A549 (cell line): ENCODE measurements around the gene LRIG1. TPM values are rescaled to one million over a fixed set of nuclear protein-coding genes. Genes with fewer than 3 reads are reported as not detected.

Experiments used
- ATAC-seq, 2 experiments: fragments of 200-7000 bp in 1 of 2; fragments of >200 bp in 1 of 2; cut with Nextera tagmentation in 1 of 2; cut with Tn5 transposase in 1 of 2; 3 replicates each; pipeline versions ENCODE4 v1.8.0 to v1.9.1; 2018 to 2020; ENCODE audit warnings: mild to moderate bottlenecking in 1 of 2, moderate library complexity in 1 of 2
- CTCF ChIA-PET: fragments of 300-600 bp; sonication (Branson Sonifier 250); formaldehyde crosslinking; extraction: SDS; loops from one replicate; lab custom pipeline; 2021; ENCODE audit warnings: antibody characterized with exemption, inconsistent platforms; lab: Yijun Ruan, JAX
- POLR2A ChIA-PET: fragments of 350-600 bp; formaldehyde crosslinking; extraction: SDS; loops from one replicate; lab custom pipeline; 2021; ENCODE audit warnings: antibody characterized with exemption, inconsistent platforms; lab: Yijun Ruan, JAX
- DNase-seq, 2 experiments: peaks; one replicate each; pipeline versions ENCODE4 v3.0.0 to v3.0.0-alpha.2; 2011 to 2016; ENCODE audit warnings: low read depth in 1 of 2, low spot score in 1 of 2
- FAIRE-seq: peaks from 2 replicates; lab custom pipeline; 2011; peaks lifted over from hg19 to GRCh38; lab: Jason Lieb, UNC
- H3K27ac ChIP-seq, 2 experiments: fragments of >200 bp; sonication (Bioruptor Twin); formaldehyde crosslinking; 3 replicates each; pipeline ENCODE4 v1.5.1; 2016 to 2017
- H3K4me1 ChIP-seq: fragments of >200 bp; sonication (Bioruptor Twin); formaldehyde crosslinking; 3 replicates; pipeline ENCODE4 v1.6.1; 2016
- H3K4me2 ChIP-seq: fragments of >200 bp; sonication (Bioruptor Twin); formaldehyde crosslinking; 3 replicates; pipeline ENCODE4 v1.6.1; 2016
- H3K4me3 ChIP-seq: fragments of >200 bp; sonication (Bioruptor Twin); formaldehyde crosslinking; 3 replicates; pipeline ENCODE4 v1.5.1; 2016
- H3K9me3 ChIP-seq: fragments of >200 bp; sonication (Bioruptor Twin); formaldehyde crosslinking; 3 replicates; pipeline ENCODE4 v1.6.1; 2016
- CBX2 ChIP-seq: fragments of 200-600 bp; sonication (generic); IDR thresholded peaks from 2 replicates; pipeline ENCODE4 v1.6.1; 2016; ENCODE audit warnings: low read depth, mild to moderate bottlenecking, borderline replicate concordance
- CBX8 ChIP-seq: fragments of 200-600 bp; sonication (generic); IDR thresholded peaks from 2 replicates; pipeline ENCODE4 v1.6.1; 2016
- CHD4 ChIP-seq: fragments of 200-600 bp; sonication (generic); IDR thresholded peaks from 2 replicates; pipeline ENCODE4 v1.6.1; 2016; ENCODE audit warnings: antibody characterized with exemption, mild to moderate bottlenecking, borderline replicate concordance
- E2F6 ChIP-seq: IDR thresholded peaks from 2 replicates; pipeline ENCODE4 v1.6.1; 2012; ENCODE audit warnings: low read depth, borderline replicate concordance
- FOXS1 ChIP-seq: fragments of 250-450 bp; sonication (Bioruptor Pico); IDR thresholded peaks from 2 replicates; pipeline ENCODE4 v1.5.0; 2020; ENCODE audit warnings: mild to moderate bottlenecking, moderate library complexity
- GATA3 ChIP-seq: IDR thresholded peaks from 2 replicates; pipeline ENCODE4 v1.6.1; 2012; ENCODE audit warnings: borderline replicate concordance
- HEYL ChIP-seq: fragments of 250-450 bp; sonication (Bioruptor Pico); IDR thresholded peaks from 2 replicates; pipeline ENCODE4 v1.8.0; 2021; ENCODE audit warnings: mild to moderate bottlenecking, moderate library complexity
- HMGXB4 ChIP-seq: fragments of 250-450 bp; sonication (Bioruptor Pico); IDR thresholded peaks from 2 replicates; pipeline ENCODE4 v1.5.0; 2021; ENCODE audit warnings: mild to moderate bottlenecking, moderate library complexity, borderline replicate concordance
- HOXA7 ChIP-seq: fragments of 250-450 bp; sonication (Bioruptor Pico); IDR thresholded peaks from 2 replicates; pipeline ENCODE4 v1.5.0; 2020; ENCODE audit warnings: mild to moderate bottlenecking, moderate library complexity
- HOXB5 ChIP-seq: fragments of 250-450 bp; sonication (Bioruptor Pico); IDR thresholded peaks from 2 replicates; pipeline ENCODE4 v1.5.0; 2020; ENCODE audit warnings: mild to moderate bottlenecking, moderate library complexity
- JUN ChIP-seq, 2 experiments: fragments of >200 bp; sonication (Bioruptor Twin); formaldehyde crosslinking; IDR thresholded peaks; 2 replicates in 1 of 2; 3 replicates in 1 of 2; pipeline ENCODE4 v1.6.1; 2016 to 2017
- KDM1A ChIP-seq: fragments of 200-600 bp; sonication (generic); IDR thresholded peaks from 2 replicates; pipeline ENCODE4 v1.6.1; 2016; ENCODE audit warnings: low read depth, mild to moderate bottlenecking
- KDM5A ChIP-seq: fragments of 200-600 bp; sonication (generic); IDR thresholded peaks from 2 replicates; pipeline ENCODE4 v1.6.1; 2016; ENCODE audit warnings: antibody characterized with exemption, mild to moderate bottlenecking
- MAZ ChIP-seq: fragments of 150-350 bp; IDR thresholded peaks from 2 replicates; pipeline ENCODE4 v1.6.1; 2014; ENCODE audit warnings: antibody characterized with exemption, low read depth, low read length, borderline replicate concordance
- NFE2L2 ChIP-seq: fragments of 150-350 bp; conservative IDR thresholded peaks from 2 replicates; pipeline ENCODE4 v1.6.1; 2014; ENCODE audit warnings: low read length
- NPAS2 ChIP-seq: fragments of 250-450 bp; sonication (Bioruptor Pico); IDR thresholded peaks from 2 replicates; pipeline ENCODE4 v1.8.0; 2022; ENCODE audit warnings: mild to moderate bottlenecking, moderate library complexity, borderline replicate concordance
- RAD21 ChIP-seq, 2 experiments: fragments of >200 bp in 1 of 2; sonication (Bioruptor Twin) in 1 of 2; formaldehyde crosslinking in 1 of 2; IDR thresholded peaks in 1 of 2; conservative IDR thresholded peaks in 1 of 2; 2 replicates in 1 of 2; 3 replicates in 1 of 2; pipeline ENCODE4 v1.6.1; 2012 to 2018; ENCODE audit warnings: inconsistent platforms in 1 of 2
- RCOR1 ChIP-seq: fragments of 150-350 bp; IDR thresholded peaks from 2 replicates; pipeline ENCODE4 v1.6.1; 2014; ENCODE audit warnings: antibody characterized with exemption, low read length, low read depth
- RFX5 ChIP-seq: fragments of 450-650 bp; IDR thresholded peaks from 2 replicates; pipeline ENCODE4 v1.7.1; 2014; ENCODE audit warnings: antibody characterized with exemption, mild to moderate bottlenecking, moderate library complexity
- RNF2 ChIP-seq: fragments of 200-600 bp; sonication (generic); IDR thresholded peaks from 2 replicates; pipeline ENCODE4 v1.6.1; 2016; ENCODE audit warnings: low read depth, mild to moderate bottlenecking, antibody characterized with exemption, moderate library complexity, borderline replicate concordance
- TP53 ChIP-seq: fragments of 250-450 bp; sonication (Bioruptor Pico); IDR thresholded peaks from 2 replicates; pipeline ENCODE4 v1.5.0; 2021; ENCODE audit warnings: mild to moderate bottlenecking, moderate library complexity
- ZC3H11A ChIP-seq: fragments of 450-650 bp; IDR thresholded peaks from 2 replicates; pipeline ENCODE4 v1.6.1; 2014; ENCODE audit warnings: antibody characterized with exemption, mild to moderate bottlenecking
- WGBS: methylation state at CpG from one replicate; pipeline ENCODE4 v1.1.6; 2017; ENCODE audit errors: missing lambda C conversion rate; 5-methylcytosine and 5-hydroxymethylcytosine counted together
- polyA plus RNA-seq, 4 experiments: library from polyadenylated mRNA; depleted of rRNA in 3 of 4; stranded (reverse); fragments of >200 nt; fragmentation: RNase III in 1 of 4; extraction: RNeasy Plus Mini Kit Qiagen cat#74134 plus additional on column Dnase treatment in 1 of 4; gene quantifications; 2 replicates in 3 of 4; 3 replicates in 1 of 4; pipeline ENCODE4 v1.2.3, GENCODE V29; 2011 to 2017
- TF ChIP-seq, protein P1 (sequence below): fragments of 200-600 bp; sonication (generic); IDR thresholded peaks from 2 replicates; pipeline ENCODE4 v1.6.1; 2016; ENCODE audit warnings: antibody characterized with exemption, mild to moderate bottlenecking, moderate library complexity
- TF ChIP-seq, protein P2 (sequence below): fragments of 450-650 bp; IDR thresholded peaks from 2 replicates; pipeline ENCODE4 v1.6.1; 2014; ENCODE audit warnings: antibody characterized with exemption

LRIG1 gene
- polyA plus RNA-seq, 2 of the 4 experiments (the other 2 are of a cell fraction), result 1.8 to 6.2 TPM

- 86% methylated on average over 3 of the region's 3 CpGs for WGBS
- DNase-seq, result no peak
- Histone ChIP-seq H3K27ac (no peak overlapping the region), H3K9me3 (no peaks in the 10 kb centered on the region), H3K4me1 (0 out of 3 replicates have a peak, but pooled peaks cover 4% of the 10 kb centered on the region), H3K4me2 (no peak overlapping the region), H3K4me3 (no peak overlapping the region)
- TF ChIP-seq GATA3 (no peak), HEYL (CRISPR knock-in tag) (no peak), TP53 (CRISPR knock-in tag) (no peak), RNF2 (no peak), HOXA7 (CRISPR knock-in tag) (no peak), RAD21 (conservative IDR thresholded peaks at IDR 0.05 in 1 of 2, IDR thresholded peaks at IDR 0.05 in 1 of 2) (no peak), CHD4 (no peak)
- ChIA-PET CTCF (interaction anchor here (1.9 kb wide), 1 partner anchor 88 kb away, joined by 4 read pairs; no protein-coding TSS in a partner anchor), POLR2A (no interaction called here)
- ATAC-seq, result no peak
- FAIRE-seq, result no peak
These were observed 4.5 kb downstream of the LRIG1 start for GRCh38 chr3:66496301-66496700.

DNA sequence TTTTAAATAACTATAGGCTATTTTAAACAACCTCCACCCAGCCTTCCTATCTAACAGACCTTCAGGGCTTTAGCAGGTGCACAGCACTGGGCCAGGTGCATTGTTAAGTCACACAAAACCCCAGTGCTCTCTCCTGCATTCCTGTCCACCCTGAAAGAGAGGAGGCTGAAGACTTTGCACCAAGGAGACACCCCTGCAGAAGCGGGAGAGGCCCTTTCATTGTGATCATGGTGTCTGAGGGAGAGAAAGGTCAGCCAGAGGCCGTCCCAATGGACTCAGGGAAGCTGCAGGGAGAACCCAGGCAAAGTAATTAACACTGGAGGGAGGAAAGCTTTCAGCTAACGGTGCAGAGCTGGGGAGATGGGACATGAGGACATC is 5.2 kb downstream of the LRIG1 start:
- H3K4me3 ChIP-seq, result no peak overlapping the region
- POLR2A ChIA-PET, result no interaction called here
- TF ChIP-seq MAZ (no peak), HMGXB4 (CRISPR knock-in tag) (no peak), RFX5 (no peak), JUN (IDR thresholded peaks at IDR 0.05) (no peak), NPAS2 (no peak), E2F6 (no peak), FOXS1 (no peak), ZC3H11A (no peak), TP53 (CRISPR knock-in tag) (no peak), CBX8 (no peak), KDM1A (no peak), KDM5A (no peak), HOXB5 (CRISPR knock-in tag) (no peak), NFE2L2 (no peak), CBX2 (no peak), RCOR1 (no peak)
- TF ChIP-seq, protein P1, sequence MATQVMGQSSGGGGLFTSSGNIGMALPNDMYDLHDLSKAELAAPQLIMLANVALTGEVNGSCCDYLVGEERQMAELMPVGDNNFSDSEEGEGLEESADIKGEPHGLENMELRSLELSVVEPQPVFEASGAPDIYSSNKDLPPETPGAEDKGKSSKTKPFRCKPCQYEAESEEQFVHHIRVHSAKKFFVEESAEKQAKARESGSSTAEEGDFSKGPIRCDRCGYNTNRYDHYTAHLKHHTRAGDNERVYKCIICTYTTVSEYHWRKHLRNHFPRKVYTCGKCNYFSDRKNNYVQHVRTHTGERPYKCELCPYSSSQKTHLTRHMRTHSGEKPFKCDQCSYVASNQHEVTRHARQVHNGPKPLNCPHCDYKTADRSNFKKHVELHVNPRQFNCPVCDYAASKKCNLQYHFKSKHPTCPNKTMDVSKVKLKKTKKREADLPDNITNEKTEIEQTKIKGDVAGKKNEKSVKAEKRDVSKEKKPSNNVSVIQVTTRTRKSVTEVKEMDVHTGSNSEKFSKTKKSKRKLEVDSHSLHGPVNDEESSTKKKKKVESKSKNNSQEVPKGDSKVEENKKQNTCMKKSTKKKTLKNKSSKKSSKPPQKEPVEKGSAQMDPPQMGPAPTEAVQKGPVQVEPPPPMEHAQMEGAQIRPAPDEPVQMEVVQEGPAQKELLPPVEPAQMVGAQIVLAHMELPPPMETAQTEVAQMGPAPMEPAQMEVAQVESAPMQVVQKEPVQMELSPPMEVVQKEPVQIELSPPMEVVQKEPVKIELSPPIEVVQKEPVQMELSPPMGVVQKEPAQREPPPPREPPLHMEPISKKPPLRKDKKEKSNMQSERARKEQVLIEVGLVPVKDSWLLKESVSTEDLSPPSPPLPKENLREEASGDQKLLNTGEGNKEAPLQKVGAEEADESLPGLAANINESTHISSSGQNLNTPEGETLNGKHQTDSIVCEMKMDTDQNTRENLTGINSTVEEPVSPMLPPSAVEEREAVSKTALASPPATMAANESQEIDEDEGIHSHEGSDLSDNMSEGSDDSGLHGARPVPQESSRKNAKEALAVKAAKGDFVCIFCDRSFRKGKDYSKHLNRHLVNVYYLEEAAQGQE, result no peak
- TF ChIP-seq, protein P2, sequence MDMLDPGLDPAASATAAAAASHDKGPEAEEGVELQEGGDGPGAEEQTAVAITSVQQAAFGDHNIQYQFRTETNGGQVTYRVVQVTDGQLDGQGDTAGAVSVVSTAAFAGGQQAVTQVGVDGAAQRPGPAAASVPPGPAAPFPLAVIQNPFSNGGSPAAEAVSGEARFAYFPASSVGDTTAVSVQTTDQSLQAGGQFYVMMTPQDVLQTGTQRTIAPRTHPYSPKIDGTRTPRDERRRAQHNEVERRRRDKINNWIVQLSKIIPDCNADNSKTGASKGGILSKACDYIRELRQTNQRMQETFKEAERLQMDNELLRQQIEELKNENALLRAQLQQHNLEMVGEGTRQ, result no peak
- no peak overlapping the region for H3K27ac ChIP-seq
- no peak overlapping the region for H3K4me2 ChIP-seq
- H3K4me1 ChIP-seq, result 0 out of 3 replicates have a peak, but pooled peaks cover 4% of the 10 kb centered on the region
- FAIRE-seq, result no peak
- no peak for DNase-seq
- CTCF ChIA-PET, result interaction anchor here (1.9 kb wide), 1 partner anchor 88 kb away, joined by 4 read pairs; no protein-coding TSS in a partner anchor
- no peak for ATAC-seq
- no peaks in the 10 kb centered on the region for H3K9me3 ChIP-seq
- 55% methylated on average over 3 of the region's 3 CpGs for WGBS
